GM12878 (cell line): ENCODE results near the gene PLA2G10. TPM values are rescaled to one million over a fixed set of nuclear protein-coding genes. Genes with fewer than 3 reads are reported as not detected.

Experiments used
- ATAC-seq: fragments of 200-7000 bp; cut with Tn5 transposase; 3 replicates; pipeline ENCODE4 v1.9.1; 2020; ENCODE audit warnings: mild to moderate bottlenecking, moderate library complexity
- BruUV-seq: library from RNA; stranded (reverse); fragments of 400-500 nt; replicated peaks from 2 replicates; lab custom pipeline; 2021; lab: Mats Ljungman, UMichigan
- CTCF ChIA-PET: fragments of 300-600 bp; sonication (Branson Sonifier 250); formaldehyde crosslinking; extraction: SDS; loops from one replicate; lab custom pipeline; 2021; ENCODE audit warnings: inconsistent platforms; lab: Yijun Ruan, JAX
- POLR2A ChIA-PET: fragments of 350-600 bp; formaldehyde crosslinking; extraction: SDS; loops from one replicate; lab custom pipeline; 2021; ENCODE audit warnings: inconsistent platforms; lab: Charles Lee
- RAD21 ChIA-PET: fragments of 300-600 bp; sonication (Branson Sonifier 250); formaldehyde crosslinking; loops from one replicate; lab custom pipeline; 2023; ENCODE audit warnings: antibody characterized with exemption; ENCODE audit not compliant: unreplicated experiment; lab: Charles Lee
- SMC1A ChIA-PET: fragments of 300-600 bp; sonication (Branson Sonifier 250); formaldehyde crosslinking; loops from one replicate; lab custom pipeline; 2023; ENCODE audit not compliant: unreplicated experiment, uncharacterized antibody; lab: Charles Lee
- DNase-seq: peaks from one replicate; pipeline ENCODE4 v3.0.0-alpha.2; 2011; ENCODE audit warnings: low read depth, low spot score
- FAIRE-seq: peaks from 3 replicates; lab custom pipeline; 2011; peaks lifted over from hg19 to GRCh38; lab: Jason Lieb, UNC
- H2AFZ ChIP-seq: 2 replicates; pipeline ENCODE4 v1.6.0; 2011; ENCODE audit warnings: low read depth, low read length, control low read depth; ENCODE audit not compliant: control insufficient read depth
- H3K27ac ChIP-seq: 2 replicates; pipeline ENCODE4 v1.5.1; 2011; ENCODE audit warnings: control low read depth; ENCODE audit not compliant: control insufficient read depth, insufficient read depth
- H3K27me3 ChIP-seq, 2 experiments: replicated peaks in 1 of 2; 2 replicates each; pipeline versions ENCODE4 v1.6.0 to v1.6.1; 2011; ENCODE audit warnings: low read length in 1 of 2; ENCODE audit not compliant: control insufficient read depth in 2 of 2, insufficient read depth in 2 of 2
- H3K36me3 ChIP-seq, 2 experiments: 2 replicates each; pipeline ENCODE4 v1.5.1; 2011; ENCODE audit warnings: low read length in 1 of 2; ENCODE audit not compliant: control insufficient read depth in 2 of 2, insufficient read depth in 2 of 2
- H3K4me1 ChIP-seq: 2 replicates; pipeline ENCODE4 v1.6.1; 2011; ENCODE audit warnings: mild to moderate bottlenecking, low read length, moderate library complexity, mixed read lengths; ENCODE audit not compliant: control insufficient read depth, insufficient read depth
- H3K4me2 ChIP-seq: 2 replicates; pipeline ENCODE4 v1.6.0; 2011; ENCODE audit warnings: control low read depth; ENCODE audit not compliant: control insufficient read depth, insufficient read depth
- H3K4me3 ChIP-seq: fragments of 200-600 bp; sonication (generic); 2 replicates; pipeline ENCODE4 v1.5.1; 2016
- H3K79me2 ChIP-seq: 2 replicates; pipeline ENCODE4 v1.6.0; 2011; ENCODE audit warnings: low read length; ENCODE audit not compliant: control insufficient read depth, insufficient read depth
- H3K9ac ChIP-seq: 2 replicates; pipeline ENCODE4 v1.8.0; 2011; ENCODE audit warnings: low read length, control low read depth, mixed read lengths; ENCODE audit not compliant: control insufficient read depth, insufficient read depth
- H3K9me3 ChIP-seq: replicated peaks from 3 replicates; pipeline ENCODE4 v1.5.1; 2011; ENCODE audit warnings: mild to moderate bottlenecking, low read length; ENCODE audit not compliant: control insufficient read depth, insufficient read depth
- H4K20me1 ChIP-seq: 2 replicates; pipeline ENCODE4 v1.6.0; 2011; ENCODE audit not compliant: control insufficient read depth, insufficient read depth
- BACH1 ChIP-seq: fragments of 450-650 bp; IDR thresholded peaks from 2 replicates; pipeline ENCODE4 v1.6.1; 2017; ENCODE audit warnings: mild to moderate bottlenecking, borderline replicate concordance
- FOXK2 ChIP-seq: fragments of 450-650 bp; IDR thresholded peaks from 2 replicates; pipeline ENCODE4 v1.6.1; 2017; ENCODE audit warnings: mild to moderate bottlenecking, moderate library complexity
- MXI1 ChIP-seq: fragments of 150-350 bp; IDR thresholded peaks from 2 replicates; pipeline ENCODE4 v1.6.1; 2011; ENCODE audit warnings: low read depth, mild to moderate bottlenecking, inconsistent platforms, low read length, improper control_type of control experiment
- PAX5 ChIP-seq: IDR thresholded peaks from 2 replicates; pipeline ENCODE4 v1.6.1; 2011; ENCODE audit warnings: low read depth, low read length, borderline replicate concordance
- PBX3 ChIP-seq: IDR thresholded peaks from 2 replicates; pipeline ENCODE4 v1.6.1; 2011; ENCODE audit warnings: mild to moderate bottlenecking, low read depth, low read length, moderate library complexity; ENCODE audit not compliant: insufficient replicate concordance
- SIN3A ChIP-seq: IDR thresholded peaks from 2 replicates; pipeline ENCODE4 v1.6.1; 2012; ENCODE audit warnings: low read depth, low read length, improper control_type of control experiment
- ZNF592 ChIP-seq: fragments of 450-650 bp; IDR thresholded peaks from 2 replicates; pipeline ENCODE4 v1.6.1; 2017; ENCODE audit warnings: mild to moderate bottlenecking, moderate library complexity
- WGBS: methylation state at CpG from one replicate; pipeline ENCODE4 v1.1.6; 2016; ENCODE audit warnings: low lambda C conversion rate; ENCODE audit not compliant: insufficient replicate concordance, insufficient coverage; ENCODE audit errors: missing lambda C conversion rate; 5-methylcytosine and 5-hydroxymethylcytosine counted together
- in situ Hi-C: fragments of 300-500 bp; cut with MboI; formaldehyde crosslinking; loops from 9 replicates; pipeline ENCODE4 v1.14.3; 2018; ENCODE audit warnings: mixed read lengths
- intact Hi-C: fragments of 100-400 bp; cut with micrococcal nuclease; formaldehyde crosslinking; loops from one replicate; pipeline ENCODE4 v1.14.2; 2022; ENCODE audit not compliant: unreplicated experiment
- polyA plus RNA-seq, 11 experiments: library from polyadenylated mRNA; depleted of rRNA in 4 of 11; unstranded in 6 of 11; stranded (reverse) in 5 of 11; fragments of >200 nt; fragmentation: Nextera tagmentation in 4 of 11; fragmentation: Illumina TruSeq in 1 of 11; extraction: Ambion mirVana in 4 of 11; extraction: Trizol in 1 of 11; gene quantifications; 1 replicate in 1 of 11; 2 replicates in 10 of 11; pipeline versions ENCODE4 v1.2.1 to v1.2.3, GENCODE V29; 2011 to 2016; ENCODE audit warnings: inconsistent platforms in 2 of 11, missing spikeins in 2 of 11, low read depth in 1 of 11
- total RNA-seq, 4 experiments: library from RNA; depleted of rRNA in 3 of 4; stranded (reverse); fragments of >200 nt in 3 of 4; fragmentation: Illumina TruSeq in 1 of 4; extraction: Trizol in 1 of 4; gene quantifications; 2 replicates each; pipeline versions ENCODE4 v1.2.1 to v1.2.3, GENCODE V29; 2013 to 2021
- TF ChIP-seq, protein P1 (sequence below): IDR thresholded peaks from 2 replicates; pipeline ENCODE4 v1.6.1; 2012; ENCODE audit warnings: low read depth, low read length, improper control_type of control experiment
- TF ChIP-seq, protein P2 (sequence below): fragments of 450-650 bp; IDR thresholded peaks from 2 replicates; pipeline ENCODE4 v1.6.1; 2017; ENCODE audit warnings: low read depth, mild to moderate bottlenecking, moderate library complexity

Gene PLA2G10
- total and polyA plus RNA-seq, 10 of the 15 experiments (the other 5 are each of a cell fraction or from before 2014, with no cell fraction given): not detected

GRCh38 chr16:14650629-14651028, 43.5 kb downstream of the PLA2G10 start (continued):
- TF ChIP-seq ZNF592: no peak
- no peak for TF ChIP-seq SIN3A
- TF ChIP-seq, all 136 proteins: peak for 0

- WGBS: 97% methylated on average over 10 of the region's 10 CpGs
- H3K4me1 ChIP-seq: no peaks in the 10 kb centered on the region
- H3K4me2 ChIP-seq: no peak overlapping the region
- POLR2A ChIA-PET: no interaction called here
- peaks cover 4% of the 10 kb centered on the region; the same call in 1 of the 2 replicates for H4K20me1 ChIP-seq
- no peaks in the 10 kb centered on the region for H3K9me3 ChIP-seq
- RAD21 ChIA-PET: no interaction called here
- in situ Hi-C loops (loop anchor here (25.0 kb wide), 2 partner anchors 437 to 987 kb away; partner anchors contain the start of genes MARF1 and RRN3), intact Hi-C loops (no loop called here)
- no peak overlapping the region for H3K27ac ChIP-seq
- H3K9ac ChIP-seq: no peak overlapping the region
- SMC1A ChIA-PET: interaction anchor here (1.8 kb wide), 1 partner anchor 8 kb away, joined by 3 read pairs; no protein-coding TSS in a partner anchor
- DNase-seq: no peak
- TF ChIP-seq PAX5 (no peak), PBX3 (no peak), MXI1 (no peak), FOXK2 (no peak), BACH1 (no peak)
- TF ChIP-seq, protein P1, sequence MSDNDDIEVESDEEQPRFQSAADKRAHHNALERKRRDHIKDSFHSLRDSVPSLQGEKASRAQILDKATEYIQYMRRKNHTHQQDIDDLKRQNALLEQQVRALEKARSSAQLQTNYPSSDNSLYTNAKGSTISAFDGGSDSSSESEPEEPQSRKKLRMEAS: no peak
- TF ChIP-seq, protein P2, sequence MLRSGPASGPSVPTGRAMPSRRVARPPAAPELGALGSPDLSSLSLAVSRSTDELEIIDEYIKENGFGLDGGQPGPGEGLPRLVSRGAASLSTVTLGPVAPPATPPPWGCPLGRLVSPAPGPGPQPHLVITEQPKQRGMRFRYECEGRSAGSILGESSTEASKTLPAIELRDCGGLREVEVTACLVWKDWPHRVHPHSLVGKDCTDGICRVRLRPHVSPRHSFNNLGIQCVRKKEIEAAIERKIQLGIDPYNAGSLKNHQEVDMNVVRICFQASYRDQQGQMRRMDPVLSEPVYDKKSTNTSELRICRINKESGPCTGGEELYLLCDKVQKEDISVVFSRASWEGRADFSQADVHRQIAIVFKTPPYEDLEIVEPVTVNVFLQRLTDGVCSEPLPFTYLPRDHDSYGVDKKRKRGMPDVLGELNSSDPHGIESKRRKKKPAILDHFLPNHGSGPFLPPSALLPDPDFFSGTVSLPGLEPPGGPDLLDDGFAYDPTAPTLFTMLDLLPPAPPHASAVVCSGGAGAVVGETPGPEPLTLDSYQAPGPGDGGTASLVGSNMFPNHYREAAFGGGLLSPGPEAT: no peak
- TF ChIP-seq, all 136 proteins: peak for 0
- H2AFZ ChIP-seq: no peak overlapping the region
- no peaks in the 10 kb centered on the region; the same call in 1 of the 2 replicates for H3K79me2 ChIP-seq
- no peak overlapping the region for H3K4me3 ChIP-seq
- FAIRE-seq (no peak), ATAC-seq (no peak)
- peaks cover 12 to 36% of the 10 kb centered on the region in 2 experiments; a peak in 3 of 4 replicates for H3K36me3 ChIP-seq
- CTCF ChIA-PET: no interaction called here
- BruUV-seq: no TSS peak
- no peaks in the 10 kb centered on the region for H3K27me3 ChIP-seq
These were observed 44.3 kb downstream of the PLA2G10 start for GRCh38 chr16:14649816-14650215.
